ENCODE results near the gene CNIH4. TPM values are rescaled to one million over a fixed set of nuclear protein-coding genes. Genes with fewer than 3 reads are reported as not detected.
"Not testable (repeated sequence)": the region's sequence is repeated elsewhere in the genome, so short reads cannot be mapped to it uniquely, and the experiment has no call there.

CNIH4 gene
- total and polyA plus RNA-seq, 2 experiments from 2014 or later, result 62.7 to 106 TPM

GRCh38 chr1:224411766-224412165 lies 55.1 kb downstream of the CNIH4 start:
- Histone ChIP-seq H2AFZ (no peak overlapping the region), H3K9me2 (replicated peaks; ENCODE audit: insufficient read depth) (no peaks in the 10 kb centered on the region), H3K4me2 (no peak overlapping the region), H3K4me3 (no peak overlapping the region), H3K79me2 (peaks cover 42% of the 10 kb centered on the region), H3K27me3 (no peaks in the 10 kb centered on the region), H3K9me3 (ENCODE audit: low read depth) (no peaks in the 10 kb centered on the region), H3K27ac (no peak overlapping the region), H3K36me3 (replicated peaks; ENCODE audit: insufficient read depth, low read depth) (peaks cover 3% of the 10 kb centered on the region), H3K4me1 (ENCODE audit: insufficient read depth) (no peaks in the 10 kb centered on the region), H4K20me1 (ENCODE audit: insufficient read depth, poor library complexity, severe bottlenecking) (peaks cover under 1% of the 10 kb centered on the region)
- no peak for DNase-seq (ENCODE audit: low spot score)
- WGBS (ENCODE audit: low lambda C conversion rate, missing lambda C conversion rate), result 95% methylated on average over 1 of the region's 1 CpG
- TF ChIP-seq CTCF (IDR thresholded peaks at IDR 0.05; ENCODE audit: poor library complexity) (no peak), EZH2phosphoT487 (IDR thresholded peaks at IDR 0.05; ENCODE audit: low read depth, severe bottlenecking, unreplicated experiment) (no peak), EZH2 (IDR thresholded peaks at IDR 0.05; ENCODE audit: borderline replicate concordance) (no peak)

- peaks cover 6% of the 10 kb centered on the region for H3K36me3 ChIP-seq (replicated peaks; ENCODE audit: insufficient read depth, low read depth)
- H3K27ac ChIP-seq, result no peak overlapping the region
- H2AFZ ChIP-seq, result no peak overlapping the region
- no peaks in the 10 kb centered on the region for H3K4me1 ChIP-seq (ENCODE audit: insufficient read depth)
- H3K9me3 ChIP-seq (ENCODE audit: low read depth), result no peaks in the 10 kb centered on the region
- H3K4me2 ChIP-seq, result no peak overlapping the region
- no peak overlapping the region for H3K4me3 ChIP-seq
- H3K9me2 ChIP-seq (replicated peaks; ENCODE audit: insufficient read depth), result no peaks in the 10 kb centered on the region
- no peak for DNase-seq (ENCODE audit: low spot score)
- no peaks in the 10 kb centered on the region for H3K27me3 ChIP-seq
- H3K79me2 ChIP-seq, result peaks cover 44% of the 10 kb centered on the region
- TF ChIP-seq EZH2 (IDR thresholded peaks at IDR 0.05; ENCODE audit: borderline replicate concordance) (no peak), EZH2phosphoT487 (IDR thresholded peaks at IDR 0.05; ENCODE audit: low read depth, severe bottlenecking, unreplicated experiment) (no peak), CTCF (IDR thresholded peaks at IDR 0.05; ENCODE audit: poor library complexity) (no peak)
- peaks cover 16% of the 10 kb centered on the region for H4K20me1 ChIP-seq (ENCODE audit: insufficient read depth, poor library complexity, severe bottlenecking)
Measured at GRCh38 chr1:224420106-224420505, 63.4 kb downstream of the CNIH4 start.

DNA sequence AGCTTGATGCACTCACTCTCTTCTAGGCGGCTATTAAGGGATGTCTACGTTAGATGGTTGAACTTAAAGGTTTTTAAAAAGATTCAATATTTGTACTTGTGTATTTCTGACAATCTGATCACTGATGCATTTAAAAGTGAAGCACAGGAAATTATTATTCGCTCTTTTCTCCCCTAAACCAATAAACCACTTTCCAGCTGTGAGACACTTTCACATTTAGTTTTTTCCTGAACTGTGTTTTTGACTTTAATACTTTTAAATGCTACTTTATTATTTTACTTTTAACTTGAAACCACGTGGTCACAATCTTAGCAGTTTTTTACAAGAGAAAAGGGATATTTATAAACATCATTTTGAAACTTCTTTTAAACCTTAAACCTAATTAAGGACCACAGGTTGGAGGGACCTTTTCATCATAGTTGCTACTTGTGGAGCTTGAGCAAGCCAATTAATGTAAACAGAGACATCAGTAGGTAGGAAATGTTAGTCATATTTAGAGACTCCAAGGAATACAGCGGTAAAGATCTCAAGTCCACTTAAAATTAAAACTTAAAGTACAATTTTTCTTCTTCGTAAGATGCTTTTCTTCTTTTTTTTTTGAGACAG lies 68.7 kb downstream of the CNIH4 start:
- Histone ChIP-seq H3K9me2 (replicated peaks; ENCODE audit: insufficient read depth) (no peaks in the 10 kb centered on the region), H3K36me3 (replicated peaks; ENCODE audit: insufficient read depth, low read depth) (no peaks in the 10 kb centered on the region), H3K4me1 (ENCODE audit: insufficient read depth) (no peaks in the 10 kb centered on the region), H3K27me3 (no peaks in the 10 kb centered on the region), H3K9me3 (ENCODE audit: low read depth) (no peaks in the 10 kb centered on the region), H3K27ac (no peak overlapping the region), H3K4me3 (no peak overlapping the region), H3K4me2 (no peak overlapping the region), H3K79me2 (peaks cover 71% of the 10 kb centered on the region), H4K20me1 (ENCODE audit: insufficient read depth, poor library complexity, severe bottlenecking) (peaks cover 7% of the 10 kb centered on the region), H2AFZ (no peak overlapping the region)
- WGBS (ENCODE audit: low lambda C conversion rate, missing lambda C conversion rate), result 96% methylated on average over 6 of the region's 6 CpGs
- no peak for TF ChIP-seq CTCF (IDR thresholded peaks at IDR 0.05; ENCODE audit: poor library complexity)
- TF ChIP-seq EZH2 (IDR thresholded peaks at IDR 0.05; ENCODE audit: borderline replicate concordance), result no peak
- TF ChIP-seq EZH2phosphoT487 (IDR thresholded peaks at IDR 0.05; ENCODE audit: low read depth, severe bottlenecking, unreplicated experiment), result no peak
- no peak for DNase-seq (ENCODE audit: low spot score)

DNA sequence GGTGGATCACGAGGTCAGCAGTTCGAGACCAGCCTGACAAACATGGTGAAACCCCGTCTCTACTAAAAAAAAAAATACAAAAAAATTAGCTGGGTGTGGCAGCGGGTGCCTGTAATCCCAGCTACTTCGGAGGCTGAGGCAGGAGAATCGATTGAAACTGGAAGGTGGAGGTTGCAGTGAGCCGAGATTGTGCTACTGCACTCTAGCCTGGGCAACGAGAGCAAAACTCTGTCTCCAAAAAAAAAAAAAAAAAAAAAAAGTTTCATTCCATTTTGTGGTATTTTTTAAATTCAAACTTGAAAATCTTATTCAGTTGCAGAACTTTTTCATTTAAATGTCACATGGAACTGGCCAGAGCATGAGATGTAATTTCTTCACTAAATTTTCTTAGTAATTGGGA lies 70.2 kb downstream of the CNIH4 start:
- DNase-seq (ENCODE audit: low spot score); H3K9me2 ChIP-seq (replicated peaks; ENCODE audit: insufficient read depth); H3K36me3 ChIP-seq (replicated peaks; ENCODE audit: insufficient read depth, low read depth); H3K4me1 ChIP-seq (ENCODE audit: insufficient read depth); H3K27ac ChIP-seq; H3K4me2 ChIP-seq; H3K4me3 ChIP-seq; H2AFZ ChIP-seq; H3K27me3 ChIP-seq; H3K9me3 ChIP-seq (ENCODE audit: low read depth): not testable (repeated sequence)
- Histone ChIP-seq H3K79me2 (peaks cover 83% of the 10 kb centered on the region), H4K20me1 (ENCODE audit: insufficient read depth, poor library complexity, severe bottlenecking) (peaks cover 19% of the 10 kb centered on the region)
- WGBS (ENCODE audit: low lambda C conversion rate, missing lambda C conversion rate), result 98% methylated on average over 8 of the region's 8 CpGs

Data from hepatocyte (in vitro differentiated cells).